Esophagus squamous epithelium (tissue), 5 donors: ENCODE data around the gene DPH6. TPM values are rescaled to one million over a fixed set of nuclear protein-coding genes. Genes with fewer than 3 reads are reported as not detected.

Experiments
- DNase-seq: peaks from one replicate; lab custom pipeline; 2025; lab: John Stamatoyannopoulos, UW
- H3K27ac ChIP-seq, 4 donors: fragments of 200-600 bp; sonication (generic); one replicate each; pipeline ENCODE4 v1.5.1; 2016 to 2019; ENCODE audit warnings: mild to moderate bottlenecking in 1 of 4
- H3K27me3 ChIP-seq, 4 donors: fragments of 200-600 bp; sonication (generic); 1 replicate in 3 of 4; 2 replicates in 1 of 4; pipeline versions ENCODE4 v1.5.1 to v1.6.0; 2017 to 2021; ENCODE audit warnings: antibody characterized with exemption in 1 of 4
- H3K36me3 ChIP-seq, 3 donors: fragments of 200-600 bp; sonication (generic); one replicate each; pipeline ENCODE4 v1.5.1; 2016 to 2019
- H3K4me1 ChIP-seq, 3 donors: fragments of 200-600 bp; sonication (generic); one replicate each; pipeline ENCODE4 v1.5.1; 2017 to 2019
- H3K4me3 ChIP-seq, 4 donors: fragments of 200-600 bp; sonication (generic); 1 replicate in 3 of 4; 2 replicates in 1 of 4; pipeline ENCODE4 v1.5.1; 2016 to 2019; ENCODE audit warnings: mild to moderate bottlenecking in 2 of 4, moderate library complexity in 1 of 4
- H3K9me3 ChIP-seq, 3 donors: fragments of 200-600 bp; sonication (generic); one replicate each; pipeline ENCODE4 v1.5.1; 2016 to 2019
- POLR2A ChIP-seq, 4 donors: fragments of 450-650 bp; IDR thresholded peaks; one replicate each; pipeline ENCODE4 v1.6.1; 2017; ENCODE audit warnings: antibody characterized with exemption in 4 of 4, mild to moderate bottlenecking in 4 of 4, moderate library complexity in 3 of 4
- WGBS, 2 donors: methylation state at CpG; one replicate each; pipeline ENCODE4 v1.1.5; 2018; 5-methylcytosine and 5-hydroxymethylcytosine counted together
- intact Hi-C: fragments of 100-400 bp; cut with DNase I; formaldehyde crosslinking; loops from one replicate; pipeline ENCODE4 v1.15.0; 2022
- small RNA-seq, 4 donors: library from RNA; depleted of rRNA; stranded (forward); fragments of <200 nt; gene quantifications; one replicate each; pipeline ENCODE3, GENCODE V24; 2016
- total RNA-seq, 4 donors: library from RNA; depleted of rRNA; stranded (reverse); fragments of >200 nt; gene quantifications; one replicate each; pipeline ENCODE4 v1.1.0, GENCODE V29; 2016
- TF ChIP-seq, protein P1 (sequence below), 6 experiments: fragments of 450-650 bp in 4 of 6; fragments of 200-600 bp in 2 of 6; sonication (generic) in 2 of 6; IDR thresholded peaks; one replicate each; pipeline ENCODE4 v1.5.1; 2016 to 2019; ENCODE audit warnings: antibody characterized with exemption in 6 of 6, mild to moderate bottlenecking in 4 of 6, moderate library complexity in 4 of 6
- donor health status: DM: yes; HTN: yes; CAD: no.

The DPH6 gene
- total RNA-seq, 4 donors from 2014 or later: 8.8 to 21.4 (median 11.2) TPM

GRCh38 chr15:35323141-35323540, 222.8 kb downstream of the DPH6 start:
- Histone ChIP-seq H3K4me3 (no peak overlapping the region), H3K4me1 (peaks cover 0 to 4% (median 0%) of the 10 kb centered on the region in 3 donors), H3K36me3 (no peaks in the 10 kb centered on the region), H3K9me3 (no peaks in the 10 kb centered on the region), H3K27ac (no peak overlapping the region), H3K27me3 (no peaks in the 10 kb centered on the region)
- DNase-seq: no peak
- TF ChIP-seq, protein P1, sequence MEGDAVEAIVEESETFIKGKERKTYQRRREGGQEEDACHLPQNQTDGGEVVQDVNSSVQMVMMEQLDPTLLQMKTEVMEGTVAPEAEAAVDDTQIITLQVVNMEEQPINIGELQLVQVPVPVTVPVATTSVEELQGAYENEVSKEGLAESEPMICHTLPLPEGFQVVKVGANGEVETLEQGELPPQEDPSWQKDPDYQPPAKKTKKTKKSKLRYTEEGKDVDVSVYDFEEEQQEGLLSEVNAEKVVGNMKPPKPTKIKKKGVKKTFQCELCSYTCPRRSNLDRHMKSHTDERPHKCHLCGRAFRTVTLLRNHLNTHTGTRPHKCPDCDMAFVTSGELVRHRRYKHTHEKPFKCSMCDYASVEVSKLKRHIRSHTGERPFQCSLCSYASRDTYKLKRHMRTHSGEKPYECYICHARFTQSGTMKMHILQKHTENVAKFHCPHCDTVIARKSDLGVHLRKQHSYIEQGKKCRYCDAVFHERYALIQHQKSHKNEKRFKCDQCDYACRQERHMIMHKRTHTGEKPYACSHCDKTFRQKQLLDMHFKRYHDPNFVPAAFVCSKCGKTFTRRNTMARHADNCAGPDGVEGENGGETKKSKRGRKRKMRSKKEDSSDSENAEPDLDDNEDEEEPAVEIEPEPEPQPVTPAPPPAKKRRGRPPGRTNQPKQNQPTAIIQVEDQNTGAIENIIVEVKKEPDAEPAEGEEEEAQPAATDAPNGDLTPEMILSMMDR (IDR thresholded peaks at IDR 0.05): no peak
- TF ChIP-seq POLR2A (IDR thresholded peaks at IDR 0.05): no peak
- intact Hi-C loops: no loop called here

DNA sequence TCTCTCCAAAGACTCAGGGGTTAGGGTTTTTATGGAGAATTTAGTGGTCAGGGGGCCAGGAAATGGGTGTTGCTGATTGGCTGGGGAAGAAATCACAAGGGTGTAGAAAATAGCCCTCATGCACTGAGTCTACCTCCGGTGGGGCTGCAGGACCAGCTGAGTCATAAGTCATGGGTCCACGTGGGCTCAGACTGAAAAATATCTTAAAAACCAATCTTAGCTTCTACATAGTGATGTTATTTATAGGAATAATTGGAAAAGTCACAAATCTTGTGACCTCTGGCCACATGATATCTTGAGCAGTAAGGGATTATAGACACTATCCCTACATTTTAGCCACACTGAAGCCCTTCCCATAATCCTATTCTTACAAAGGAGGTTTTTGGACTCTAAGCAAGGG, 224.0 kb downstream of the DPH6 start:
- no peak overlapping the region for H3K27ac ChIP-seq
- H3K9me3 ChIP-seq: no peaks in the 10 kb centered on the region
- intact Hi-C loops: no loop called here
- no peak overlapping the region for H3K4me3 ChIP-seq
- H3K27me3 ChIP-seq: no peaks in the 10 kb centered on the region
- no peaks in the 10 kb centered on the region for H3K36me3 ChIP-seq
- peaks cover 0 to 4% (median 0%) of the 10 kb centered on the region in 3 donors for H3K4me1 ChIP-seq
- DNase-seq: no peak
- 79 to 92% methylated on average over 2 of the region's 2 CpGs for WGBS, 2 donors
- TF ChIP-seq, protein P1 (IDR thresholded peaks at IDR 0.05): no peak

GRCh38 chr15:35320911-35321310, 225.1 kb downstream of the DPH6 start:
- H3K27ac ChIP-seq: no peak overlapping the region
- no peaks in the 10 kb centered on the region for H3K9me3 ChIP-seq
- H3K36me3 ChIP-seq: no peaks in the 10 kb centered on the region
- no peaks in the 10 kb centered on the region for H3K27me3 ChIP-seq
- no peak overlapping the region for H3K4me3 ChIP-seq
- H3K4me1 ChIP-seq: peaks cover 0 to 4% (median 0%) of the 10 kb centered on the region in 3 donors
- intact Hi-C loops: no loop called here
- TF ChIP-seq POLR2A (IDR thresholded peaks at IDR 0.05): no peak
- TF ChIP-seq, protein P1 (IDR thresholded peaks at IDR 0.05): no peak
- DNase-seq: no peak

Small RNA genes within 50 kb of the gene (small RNA-seq; reads per million reads assigned to genes)
- gene AC019288.1 (0 reads per million in 4 donors), gene MIR3942 (0 to 0.41 (median 0.12) reads per million in 4 donors)
